ENCODE measurements around the gene ASPG.

DNA sequence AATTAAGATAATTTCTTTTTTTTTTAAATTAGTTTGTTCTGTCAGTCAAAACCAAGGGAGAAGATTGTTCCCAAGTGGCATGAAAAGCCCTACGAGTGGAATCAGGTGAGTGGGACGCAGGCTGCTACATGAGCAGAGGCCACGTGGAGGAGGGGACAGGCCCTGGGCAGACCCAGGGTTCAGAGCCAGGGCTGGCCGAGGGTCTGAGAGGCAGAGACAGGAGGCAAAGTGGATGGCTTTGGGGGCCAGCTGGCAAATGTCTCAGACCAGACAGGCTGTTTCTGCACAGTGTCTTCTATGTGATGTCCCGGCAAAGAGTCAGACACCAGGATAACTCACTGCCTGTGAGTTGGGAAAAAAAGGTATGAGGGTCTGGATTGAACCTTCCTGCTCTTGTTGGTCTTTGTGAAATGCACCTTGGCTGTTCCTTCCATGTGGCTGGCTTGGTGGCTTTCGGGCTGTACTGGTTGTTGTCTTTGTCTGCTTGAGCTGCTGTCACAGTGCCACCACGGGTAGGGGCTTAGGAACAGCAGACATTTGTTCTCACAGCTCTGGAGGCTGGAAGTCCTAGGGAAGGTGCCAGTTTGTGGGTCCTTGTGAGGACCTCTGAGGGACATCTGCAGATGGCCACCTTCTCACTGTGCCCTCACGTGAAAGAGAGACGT, 35.8 kb upstream of the ASPG start:
- TF ChIP-seq, protein P1, sequence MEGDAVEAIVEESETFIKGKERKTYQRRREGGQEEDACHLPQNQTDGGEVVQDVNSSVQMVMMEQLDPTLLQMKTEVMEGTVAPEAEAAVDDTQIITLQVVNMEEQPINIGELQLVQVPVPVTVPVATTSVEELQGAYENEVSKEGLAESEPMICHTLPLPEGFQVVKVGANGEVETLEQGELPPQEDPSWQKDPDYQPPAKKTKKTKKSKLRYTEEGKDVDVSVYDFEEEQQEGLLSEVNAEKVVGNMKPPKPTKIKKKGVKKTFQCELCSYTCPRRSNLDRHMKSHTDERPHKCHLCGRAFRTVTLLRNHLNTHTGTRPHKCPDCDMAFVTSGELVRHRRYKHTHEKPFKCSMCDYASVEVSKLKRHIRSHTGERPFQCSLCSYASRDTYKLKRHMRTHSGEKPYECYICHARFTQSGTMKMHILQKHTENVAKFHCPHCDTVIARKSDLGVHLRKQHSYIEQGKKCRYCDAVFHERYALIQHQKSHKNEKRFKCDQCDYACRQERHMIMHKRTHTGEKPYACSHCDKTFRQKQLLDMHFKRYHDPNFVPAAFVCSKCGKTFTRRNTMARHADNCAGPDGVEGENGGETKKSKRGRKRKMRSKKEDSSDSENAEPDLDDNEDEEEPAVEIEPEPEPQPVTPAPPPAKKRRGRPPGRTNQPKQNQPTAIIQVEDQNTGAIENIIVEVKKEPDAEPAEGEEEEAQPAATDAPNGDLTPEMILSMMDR (IDR thresholded peaks at IDR 0.05): no peak
- no peak for TF ChIP-seq ZFX (IDR thresholded peaks at IDR 0.05; ENCODE audit: borderline replicate concordance)
